HFFc6 (cell line): ENCODE measurements around the gene RAB3GAP2. TPM values are rescaled to one million over a fixed set of nuclear protein-coding genes. Genes with fewer than 3 reads are reported as not detected.

Source experiments
- DNase-seq: peaks from one replicate; pipeline ENCODE4 v3.0.0-alpha.2; 2018
- H3K27ac Mint-ChIP-seq: 2 replicates; pipeline ENCODE4 v1.8.0; 2020; ENCODE audit warnings: mild to moderate bottlenecking, mixed read lengths
- H3K27me3 Mint-ChIP-seq: 2 replicates; pipeline ENCODE4 v1.8.0; 2021; ENCODE audit warnings: mild to moderate bottlenecking, moderate library complexity, mixed read lengths; ENCODE audit not compliant: insufficient read depth
- H3K36me3 Mint-ChIP-seq: 2 replicates; pipeline ENCODE4 v1.8.0; 2021; ENCODE audit warnings: low read depth, mixed read lengths
- H3K4me1 Mint-ChIP-seq: 2 replicates; pipeline ENCODE4 v1.8.0; 2020; ENCODE audit warnings: low read depth, mixed read lengths
- H3K4me3 Mint-ChIP-seq: 2 replicates; pipeline ENCODE4 v1.8.0; 2020; ENCODE audit warnings: mild to moderate bottlenecking, moderate library complexity, mixed read lengths
- H3K9me3 Mint-ChIP-seq: 2 replicates; pipeline ENCODE4 v1.8.0; 2020; ENCODE audit warnings: mild to moderate bottlenecking, mixed read lengths
- long read RNA-seq: library from polyadenylated mRNA; unstranded; transcript quantifications from one replicate; pipeline ENCODE4 v2.0.0, GENCODE V29; 2019
- total RNA-seq, 6 experiments: library from RNA; stranded (reverse); fragmentation: NEBNext Ultra II Directional; extraction: Animal tissue kit (Norgen Biotek cat#: 25700); gene quantifications; 2 replicates in 1 of 6; 3 replicates in 5 of 6; pipeline ENCODE4 v1.2.3, GENCODE V29; 2021
- TF ChIP-seq, protein P1 (sequence below): fragments of 200-600 bp; sonication (generic); IDR thresholded peaks from 2 replicates; pipeline ENCODE4 v1.5.0; 2021; ENCODE audit warnings: antibody characterized with exemption, mild to moderate bottlenecking

The RAB3GAP2 gene, protein sequence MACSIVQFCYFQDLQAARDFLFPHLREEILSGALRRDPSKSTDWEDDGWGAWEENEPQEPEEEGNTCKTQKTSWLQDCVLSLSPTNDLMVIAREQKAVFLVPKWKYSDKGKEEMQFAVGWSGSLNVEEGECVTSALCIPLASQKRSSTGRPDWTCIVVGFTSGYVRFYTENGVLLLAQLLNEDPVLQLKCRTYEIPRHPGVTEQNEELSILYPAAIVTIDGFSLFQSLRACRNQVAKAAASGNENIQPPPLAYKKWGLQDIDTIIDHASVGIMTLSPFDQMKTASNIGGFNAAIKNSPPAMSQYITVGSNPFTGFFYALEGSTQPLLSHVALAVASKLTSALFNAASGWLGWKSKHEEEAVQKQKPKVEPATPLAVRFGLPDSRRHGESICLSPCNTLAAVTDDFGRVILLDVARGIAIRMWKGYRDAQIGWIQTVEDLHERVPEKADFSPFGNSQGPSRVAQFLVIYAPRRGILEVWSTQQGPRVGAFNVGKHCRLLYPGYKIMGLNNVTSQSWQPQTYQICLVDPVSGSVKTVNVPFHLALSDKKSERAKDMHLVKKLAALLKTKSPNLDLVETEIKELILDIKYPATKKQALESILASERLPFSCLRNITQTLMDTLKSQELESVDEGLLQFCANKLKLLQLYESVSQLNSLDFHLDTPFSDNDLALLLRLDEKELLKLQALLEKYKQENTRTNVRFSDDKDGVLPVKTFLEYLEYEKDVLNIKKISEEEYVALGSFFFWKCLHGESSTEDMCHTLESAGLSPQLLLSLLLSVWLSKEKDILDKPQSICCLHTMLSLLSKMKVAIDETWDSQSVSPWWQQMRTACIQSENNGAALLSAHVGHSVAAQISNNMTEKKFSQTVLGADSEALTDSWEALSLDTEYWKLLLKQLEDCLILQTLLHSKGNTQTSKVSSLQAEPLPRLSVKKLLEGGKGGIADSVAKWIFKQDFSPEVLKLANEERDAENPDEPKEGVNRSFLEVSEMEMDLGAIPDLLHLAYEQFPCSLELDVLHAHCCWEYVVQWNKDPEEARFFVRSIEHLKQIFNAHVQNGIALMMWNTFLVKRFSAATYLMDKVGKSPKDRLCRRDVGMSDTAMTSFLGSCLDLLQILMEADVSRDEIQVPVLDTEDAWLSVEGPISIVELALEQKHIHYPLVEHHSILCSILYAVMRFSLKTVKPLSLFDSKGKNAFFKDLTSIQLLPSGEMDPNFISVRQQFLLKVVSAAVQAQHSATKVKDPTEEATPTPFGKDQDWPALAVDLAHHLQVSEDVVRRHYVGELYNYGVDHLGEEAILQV (N-terminal part only)
- 10 to 100 TPM; 42.0 to 49.6 (median 43.9) TPM for total RNA-seq
- long read RNA-seq, partial matches to known transcripts = 5 of 23 reads
- long read RNA-seq, other reads (novel, unspliced or antisense) = 18 of 23 reads

DNA sequence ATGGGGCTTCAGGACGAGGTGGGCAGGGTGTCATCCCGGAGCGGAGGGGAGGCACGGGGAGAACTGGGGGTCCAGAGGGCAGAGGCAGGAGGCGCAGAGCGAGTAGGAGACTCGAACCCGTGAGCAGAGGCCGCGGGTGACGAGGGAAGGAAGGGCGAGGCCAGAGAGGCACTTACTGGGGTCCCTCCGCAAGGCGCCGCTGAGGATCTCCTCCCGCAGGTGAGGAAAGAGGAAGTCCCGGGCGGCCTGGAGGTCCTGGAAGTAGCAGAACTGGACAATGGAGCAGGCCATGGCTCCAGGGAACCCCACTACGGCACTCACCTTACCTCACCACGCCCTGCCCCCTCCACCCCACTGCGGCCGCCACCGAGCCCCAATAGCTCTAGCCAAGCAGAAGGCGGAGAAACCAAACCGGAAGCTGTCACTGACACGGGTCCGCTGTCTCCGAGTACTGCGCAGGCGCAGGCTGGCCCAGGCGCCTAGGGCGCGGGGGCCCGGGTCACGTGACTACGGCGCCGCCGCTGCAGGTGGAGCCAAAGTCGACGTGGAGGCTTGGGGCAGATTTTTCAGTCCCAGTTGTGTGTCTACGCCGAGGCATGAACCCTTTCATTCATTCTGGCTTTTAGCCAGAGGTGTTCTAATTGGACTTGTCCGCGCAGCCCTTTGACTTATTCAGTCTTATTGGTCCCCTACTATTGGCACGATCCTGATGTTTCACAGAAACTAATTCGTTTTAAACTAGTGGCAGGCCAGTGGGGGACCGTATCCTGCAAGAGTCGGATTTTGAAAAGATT lies at the start of gene RAB3GAP2:
TSS of gene RAB3GAP2 (minus strand) at position 407 of the 794 bp plus-strand sequence. CDS start at position 291, 116 bp downstream.
- H3K9me3 Mint-ChIP-seq = no peaks in the 10 kb centered on the region
- H3K27me3 Mint-ChIP-seq = no peaks in the 10 kb centered on the region; the same call in 1 of the 2 replicates
- H3K27ac Mint-ChIP-seq = no peak within 1 kb of the TSS
- peak; percentile 91 for DNase-seq
- H3K36me3 Mint-ChIP-seq = peaks cover 10% of the 10 kb centered on the region
- no peak within 1 kb of the TSS for H3K4me3 Mint-ChIP-seq
- TF ChIP-seq, protein P1, sequence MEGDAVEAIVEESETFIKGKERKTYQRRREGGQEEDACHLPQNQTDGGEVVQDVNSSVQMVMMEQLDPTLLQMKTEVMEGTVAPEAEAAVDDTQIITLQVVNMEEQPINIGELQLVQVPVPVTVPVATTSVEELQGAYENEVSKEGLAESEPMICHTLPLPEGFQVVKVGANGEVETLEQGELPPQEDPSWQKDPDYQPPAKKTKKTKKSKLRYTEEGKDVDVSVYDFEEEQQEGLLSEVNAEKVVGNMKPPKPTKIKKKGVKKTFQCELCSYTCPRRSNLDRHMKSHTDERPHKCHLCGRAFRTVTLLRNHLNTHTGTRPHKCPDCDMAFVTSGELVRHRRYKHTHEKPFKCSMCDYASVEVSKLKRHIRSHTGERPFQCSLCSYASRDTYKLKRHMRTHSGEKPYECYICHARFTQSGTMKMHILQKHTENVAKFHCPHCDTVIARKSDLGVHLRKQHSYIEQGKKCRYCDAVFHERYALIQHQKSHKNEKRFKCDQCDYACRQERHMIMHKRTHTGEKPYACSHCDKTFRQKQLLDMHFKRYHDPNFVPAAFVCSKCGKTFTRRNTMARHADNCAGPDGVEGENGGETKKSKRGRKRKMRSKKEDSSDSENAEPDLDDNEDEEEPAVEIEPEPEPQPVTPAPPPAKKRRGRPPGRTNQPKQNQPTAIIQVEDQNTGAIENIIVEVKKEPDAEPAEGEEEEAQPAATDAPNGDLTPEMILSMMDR = no peak
- H3K4me1 Mint-ChIP-seq = peaks cover 6% of the 10 kb centered on the region

DNA sequence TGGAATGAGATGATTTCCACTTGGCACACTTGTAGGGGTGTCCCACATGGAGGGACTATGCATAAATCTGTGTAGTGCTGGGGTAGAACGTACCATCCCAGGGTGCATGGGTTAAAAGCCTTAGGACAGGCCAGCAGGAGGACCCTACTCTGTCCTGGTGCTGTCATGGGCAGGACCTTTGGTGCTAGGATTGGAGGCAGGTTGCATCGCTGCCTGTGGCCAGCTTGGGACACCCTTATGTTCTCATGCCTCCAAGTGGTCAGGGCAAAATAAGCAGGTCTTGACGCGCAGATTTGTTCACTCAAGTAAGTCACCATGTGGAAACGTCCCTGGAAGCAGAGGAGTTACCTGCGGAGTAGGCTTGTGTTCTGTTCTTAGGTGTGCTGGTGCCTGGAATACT lies 49.5 kb upstream of the RAB3GAP2 start:
- Mint-ChIP-seq H3K4me3 (no peak overlapping the region), H3K9me3 (no peaks in the 10 kb centered on the region; the same call in 1 of the 2 replicates), H3K4me1 (peaks cover 6% of the 10 kb centered on the region; the same call in 1 of the 2 replicates), H3K27ac (no peak overlapping the region), H3K27me3 (no peaks in the 10 kb centered on the region; the same call in 1 of the 2 replicates), H3K36me3 (no peaks in the 10 kb centered on the region)
- no peak for DNase-seq
- TF ChIP-seq, protein P1 = no peak

DNA sequence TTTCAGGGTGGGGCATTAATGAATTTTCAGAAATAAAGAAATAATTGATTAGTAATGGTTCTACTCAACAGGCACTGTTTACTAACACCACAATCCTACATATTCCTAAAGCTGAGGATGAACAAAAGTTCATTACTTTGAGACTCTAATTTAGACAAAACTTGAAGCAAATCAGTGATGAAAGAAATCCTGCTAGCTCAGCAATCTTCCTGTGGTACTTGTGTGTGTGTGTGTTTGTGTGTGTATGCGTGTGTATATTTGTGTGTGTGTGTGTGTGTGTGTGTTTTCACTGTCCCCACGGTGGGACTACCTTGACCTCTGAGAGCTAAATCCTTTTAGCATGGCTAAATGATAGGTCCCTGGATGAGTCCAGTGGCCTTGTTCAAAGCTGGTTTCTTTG lies 48.5 kb upstream of the RAB3GAP2 start:
- Mint-ChIP-seq H3K4me3 (no peak overlapping the region), H3K4me1 (no peaks in the 10 kb centered on the region), H3K27me3 (peaks cover 2% of the 10 kb centered on the region; the same call in 1 of the 2 replicates), H3K27ac (no peak overlapping the region), H3K9me3 (no peaks in the 10 kb centered on the region; the same call in 1 of the 2 replicates), H3K36me3 (no peaks in the 10 kb centered on the region)
- DNase-seq = no peak
- TF ChIP-seq, protein P1 = no peak

DNA sequence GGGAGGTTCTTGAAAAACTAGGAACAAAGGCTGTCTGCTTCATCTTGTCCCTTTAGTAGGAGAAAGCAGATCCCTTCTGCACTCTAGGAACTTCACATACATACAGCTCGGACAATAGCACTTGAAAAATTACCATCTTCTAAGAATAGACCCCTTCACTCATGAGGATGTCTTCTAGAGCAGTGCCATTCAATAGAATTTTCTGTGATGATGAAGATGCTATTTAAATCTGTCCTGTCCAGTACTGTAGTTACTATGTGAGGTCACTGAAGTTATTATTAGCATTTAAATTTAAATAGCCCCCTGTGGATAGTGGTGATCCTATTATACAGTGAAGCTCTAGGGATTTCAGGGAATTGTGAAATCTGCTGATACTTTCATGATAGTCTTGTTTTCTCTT lies 46.4 kb upstream of the RAB3GAP2 start:
- no peaks in the 10 kb centered on the region for H3K36me3 Mint-ChIP-seq
- H3K27ac Mint-ChIP-seq = no peak overlapping the region
- peaks cover 2% of the 10 kb centered on the region for H3K27me3 Mint-ChIP-seq
- H3K4me1 Mint-ChIP-seq = no peaks in the 10 kb centered on the region
- no peaks in the 10 kb centered on the region; the same call in 1 of the 2 replicates for H3K9me3 Mint-ChIP-seq
- TF ChIP-seq, protein P1 = no peak
- H3K4me3 Mint-ChIP-seq = no peak overlapping the region
- no peak for DNase-seq
